OCI-LY1 (cell line): Measurements from ENCODE around the gene IRAK4.

Experiments used
- H2AFZ ChIP-seq: fragments of 200-600 bp; sonication (generic), shearing (Covaris generic); 2 replicates; pipeline ENCODE4 v1.6.0; 2014; ENCODE audit warnings: antibody characterized with exemption, mild to moderate bottlenecking, low read length
- H3F3A ChIP-seq: fragments of 200-600 bp; sonication (generic), shearing (Covaris generic); 2 replicates; pipeline ENCODE4 v1.6.0; 2014; ENCODE audit warnings: mild to moderate bottlenecking, antibody characterized with exemption, low read length, moderate library complexity; ENCODE audit not compliant: insufficient read depth
- H3K27ac ChIP-seq: fragments of 200-600 bp; sonication (generic); 2 replicates; pipeline ENCODE4 v1.5.1; 2014; ENCODE audit warnings: low read length, mixed run types, mild to moderate bottlenecking, low read depth; ENCODE audit not compliant: poor library complexity, severe bottlenecking
- H3K27me3 ChIP-seq: fragments of 200-600 bp; sonication (generic); 2 replicates; pipeline ENCODE4 v1.6.0; 2014; ENCODE audit warnings: antibody characterized with exemption, mild to moderate bottlenecking, low read length, moderate library complexity; ENCODE audit not compliant: insufficient read depth
- H3K36me3 ChIP-seq: fragments of 200-600 bp; sonication (generic); 2 replicates; pipeline ENCODE4 v1.6.1; 2014; ENCODE audit warnings: mild to moderate bottlenecking, antibody characterized with exemption, low read length, moderate library complexity, mixed read lengths; ENCODE audit not compliant: insufficient read depth
- H3K4me1 ChIP-seq: fragments of 200-600 bp; sonication (generic); 2 replicates; pipeline ENCODE4 v1.5.1; 2014; ENCODE audit warnings: mild to moderate bottlenecking, low read length, moderate library complexity; ENCODE audit not compliant: insufficient read depth, severe bottlenecking
- H3K4me2 ChIP-seq: fragments of 200-600 bp; sonication (generic), shearing (Covaris generic); 2 replicates; pipeline ENCODE4 v1.6.1; 2014; ENCODE audit warnings: low read length
- H3K4me3 ChIP-seq: fragments of 200-600 bp; sonication (generic); 2 replicates; pipeline ENCODE4 v1.5.1; 2014; ENCODE audit warnings: low read length, low read depth, mild to moderate bottlenecking, mixed read lengths; ENCODE audit not compliant: poor library complexity, severe bottlenecking
- H3K79me2 ChIP-seq: fragments of 200-600 bp; shearing (Covaris generic); 2 replicates; pipeline ENCODE4 v1.6.1; 2016; ENCODE audit warnings: mixed run types, low read length, mixed read lengths; ENCODE audit not compliant: insufficient read depth
- H3K9ac ChIP-seq: fragments of 200-600 bp; sonication (generic), shearing (Covaris generic); 2 replicates; pipeline ENCODE4 v1.6.1; 2014; ENCODE audit warnings: mild to moderate bottlenecking, low read length, mixed read lengths
- H3K9me2 ChIP-seq: fragments of 200-600 bp; sonication (generic), shearing (Covaris generic); 2 replicates; pipeline ENCODE4 v1.6.1; 2014; ENCODE audit warnings: low read depth, mild to moderate bottlenecking, low read length, mixed read lengths
- H3K9me3 ChIP-seq: fragments of 200-600 bp; shearing (Covaris generic); 2 replicates; pipeline ENCODE4 v1.6.1; 2014; ENCODE audit warnings: low read length, mixed read lengths
- H4K20me1 ChIP-seq: fragments of 200-600 bp; sonication (generic), shearing (Covaris generic); 2 replicates; pipeline ENCODE4 v1.6.0; 2016; ENCODE audit warnings: mild to moderate bottlenecking, low read length; ENCODE audit not compliant: insufficient read depth
- EZH2 ChIP-seq: fragments of 200-600 bp; sonication (generic), shearing (Covaris generic); IDR thresholded peaks from 2 replicates; pipeline ENCODE4 v1.8.0; 2017; ENCODE audit warnings: borderline replicate concordance, mixed run types, mild to moderate bottlenecking, antibody characterized with exemption, low read length, moderate library complexity, mixed read lengths
- TF ChIP-seq, protein P1 (sequence below): fragments of 200-600 bp; sonication (generic), shearing (Covaris generic); IDR thresholded peaks from 2 replicates; pipeline ENCODE4 v1.5.1; 2017; ENCODE audit warnings: mild to moderate bottlenecking, antibody characterized with exemption, low read length, moderate library complexity, mixed read lengths

The IRAK4 gene

DNA sequence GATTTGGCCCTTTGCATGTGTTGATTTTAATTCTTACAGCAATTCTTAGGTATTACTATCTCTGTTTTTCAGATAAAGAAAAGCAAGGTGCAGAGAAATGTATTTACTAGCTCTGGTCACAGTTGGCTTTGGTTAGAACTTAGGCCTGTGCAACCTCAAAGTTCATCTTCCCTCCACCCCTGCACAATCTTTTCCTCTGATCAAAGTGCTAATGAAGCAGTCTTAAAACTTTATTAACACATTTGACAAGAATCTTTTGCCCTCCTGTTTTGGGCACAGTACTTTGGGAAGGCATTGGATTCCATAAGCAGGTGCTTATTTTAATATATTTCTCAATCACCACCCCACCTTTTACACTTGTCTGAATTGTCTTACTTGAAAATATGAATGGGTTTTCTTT is 2.7 kb downstream of the IRAK4 start:
- no peaks in the 10 kb centered on the region for H3K9me3 ChIP-seq
- H3F3A ChIP-seq = no peaks in the 10 kb centered on the region
- H2AFZ ChIP-seq = no peak overlapping the region
- no peaks in the 10 kb centered on the region for H3K27me3 ChIP-seq
- no peaks in the 10 kb centered on the region for H3K9me2 ChIP-seq
- H3K4me2 ChIP-seq = peak overlapping the region; percentile 96
- H3K4me1 ChIP-seq = peaks cover 43% of the 10 kb centered on the region
- no peak for TF ChIP-seq EZH2
- peaks cover 9% of the 10 kb centered on the region for H3K36me3 ChIP-seq
- peak overlapping the region; percentile 4; the same call in 1 of the 2 replicates for H3K9ac ChIP-seq
- no peaks in the 10 kb centered on the region for H4K20me1 ChIP-seq
- H3K27ac ChIP-seq = no peak overlapping the region
- peak overlapping the region; percentile 70 for H3K4me3 ChIP-seq
- peaks cover 24% of the 10 kb centered on the region for H3K79me2 ChIP-seq

DNA sequence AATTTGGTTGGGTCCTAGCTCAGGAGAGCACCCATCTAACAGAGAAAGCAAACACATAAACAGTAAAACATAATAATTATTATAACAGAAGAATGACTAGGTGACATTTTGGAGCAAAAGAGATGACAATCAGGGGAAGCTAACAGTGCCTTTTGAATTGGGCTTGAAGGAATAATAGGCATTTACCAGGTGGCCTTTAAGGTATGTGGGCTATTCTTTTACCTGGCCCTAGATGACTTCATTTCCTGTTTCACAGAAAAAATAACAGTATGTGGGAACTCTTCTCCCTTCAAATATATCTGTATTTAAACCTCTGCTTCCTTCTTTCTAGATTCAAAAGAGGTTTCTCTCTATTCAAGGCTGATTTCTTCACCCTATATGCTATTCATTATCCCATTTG is 3.8 kb downstream of the IRAK4 start:
- Histone ChIP-seq H3K27me3 (no peaks in the 10 kb centered on the region), H3K36me3 (peaks cover 9% of the 10 kb centered on the region), H2AFZ (no peak overlapping the region), H3K9ac (no peak overlapping the region), H4K20me1 (no peaks in the 10 kb centered on the region), H3K27ac (no peak overlapping the region), H3K79me2 (peaks cover 24% of the 10 kb centered on the region), H3K4me1 (peaks cover 39% of the 10 kb centered on the region), H3K9me3 (no peaks in the 10 kb centered on the region), H3K4me3 (no peak overlapping the region), H3K9me2 (no peaks in the 10 kb centered on the region), H3K4me2 (no peak overlapping the region), H3F3A (no peaks in the 10 kb centered on the region)
- TF ChIP-seq, protein P1, sequence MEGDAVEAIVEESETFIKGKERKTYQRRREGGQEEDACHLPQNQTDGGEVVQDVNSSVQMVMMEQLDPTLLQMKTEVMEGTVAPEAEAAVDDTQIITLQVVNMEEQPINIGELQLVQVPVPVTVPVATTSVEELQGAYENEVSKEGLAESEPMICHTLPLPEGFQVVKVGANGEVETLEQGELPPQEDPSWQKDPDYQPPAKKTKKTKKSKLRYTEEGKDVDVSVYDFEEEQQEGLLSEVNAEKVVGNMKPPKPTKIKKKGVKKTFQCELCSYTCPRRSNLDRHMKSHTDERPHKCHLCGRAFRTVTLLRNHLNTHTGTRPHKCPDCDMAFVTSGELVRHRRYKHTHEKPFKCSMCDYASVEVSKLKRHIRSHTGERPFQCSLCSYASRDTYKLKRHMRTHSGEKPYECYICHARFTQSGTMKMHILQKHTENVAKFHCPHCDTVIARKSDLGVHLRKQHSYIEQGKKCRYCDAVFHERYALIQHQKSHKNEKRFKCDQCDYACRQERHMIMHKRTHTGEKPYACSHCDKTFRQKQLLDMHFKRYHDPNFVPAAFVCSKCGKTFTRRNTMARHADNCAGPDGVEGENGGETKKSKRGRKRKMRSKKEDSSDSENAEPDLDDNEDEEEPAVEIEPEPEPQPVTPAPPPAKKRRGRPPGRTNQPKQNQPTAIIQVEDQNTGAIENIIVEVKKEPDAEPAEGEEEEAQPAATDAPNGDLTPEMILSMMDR = no peak
- TF ChIP-seq EZH2 = no peak

DNA sequence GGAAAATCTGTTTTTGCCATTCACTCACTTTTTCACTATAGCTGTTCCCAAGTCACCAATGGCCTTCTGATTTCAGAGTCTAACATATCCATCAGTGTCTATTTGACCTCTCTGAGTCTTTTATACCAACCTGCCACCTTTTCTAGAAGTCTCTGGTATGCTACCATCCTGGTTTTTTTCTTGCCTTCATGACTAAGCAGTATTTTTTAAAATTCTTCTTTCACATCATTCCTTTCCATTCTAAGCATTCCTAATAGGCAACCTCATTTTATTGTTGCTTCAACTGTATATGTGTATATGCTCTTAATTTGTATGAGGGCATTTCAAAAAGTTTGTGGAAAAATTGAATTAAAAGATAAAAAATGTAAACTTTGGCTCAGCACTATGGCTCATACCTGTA is 5.0 kb downstream of the IRAK4 start:
- TF ChIP-seq EZH2 = no peak
- TF ChIP-seq, protein P1 = no peak
- H3K9me2 ChIP-seq = no peaks in the 10 kb centered on the region
- no peak overlapping the region for H3K4me2 ChIP-seq
- no peak overlapping the region for H3K9ac ChIP-seq
- H3K36me3 ChIP-seq = peaks cover 18% of the 10 kb centered on the region
- H3F3A ChIP-seq = no peaks in the 10 kb centered on the region
- H3K27me3 ChIP-seq = no peaks in the 10 kb centered on the region
- H2AFZ ChIP-seq = no peak overlapping the region
- no peaks in the 10 kb centered on the region for H3K9me3 ChIP-seq
- H3K79me2 ChIP-seq = peaks cover 17% of the 10 kb centered on the region
- peaks cover 32% of the 10 kb centered on the region for H3K4me1 ChIP-seq
- H3K4me3 ChIP-seq = no peak overlapping the region
- H4K20me1 ChIP-seq = no peaks in the 10 kb centered on the region
- no peak overlapping the region for H3K27ac ChIP-seq

DNA sequence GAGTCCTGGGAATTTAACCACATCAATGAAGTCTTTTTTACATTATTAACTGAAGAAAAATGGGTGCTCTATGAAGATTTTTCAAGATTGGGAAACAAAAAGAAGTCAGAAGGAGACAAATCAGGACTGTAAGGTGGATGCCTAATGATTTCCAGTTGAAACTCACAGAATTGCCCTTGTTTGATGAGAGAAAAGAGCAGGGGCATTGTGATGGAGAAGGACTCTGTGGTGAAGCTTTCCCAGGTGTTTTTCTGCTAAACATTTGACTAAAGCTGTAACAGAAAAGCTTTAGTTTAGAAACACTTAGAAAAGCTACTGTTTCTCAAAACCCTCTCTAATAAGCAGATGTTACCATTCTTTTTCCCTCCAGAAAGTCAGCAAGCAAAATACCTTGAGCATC is 5.8 kb downstream of the IRAK4 start:
- H3K9me2 ChIP-seq = no peaks in the 10 kb centered on the region
- H3K4me3 ChIP-seq = no peak overlapping the region
- peaks cover 17% of the 10 kb centered on the region for H3K79me2 ChIP-seq
- no peaks in the 10 kb centered on the region for H4K20me1 ChIP-seq
- H3K4me1 ChIP-seq = peaks cover 32% of the 10 kb centered on the region
- TF ChIP-seq, protein P1 = no peak
- TF ChIP-seq EZH2 = no peak
- H3K9ac ChIP-seq = no peak overlapping the region
- no peaks in the 10 kb centered on the region for H3F3A ChIP-seq
- no peak overlapping the region for H2AFZ ChIP-seq
- H3K4me2 ChIP-seq = no peak overlapping the region
- no peaks in the 10 kb centered on the region for H3K27me3 ChIP-seq
- H3K36me3 ChIP-seq = peaks cover 24% of the 10 kb centered on the region
- no peak overlapping the region for H3K27ac ChIP-seq
- H3K9me3 ChIP-seq = no peaks in the 10 kb centered on the region
